ENCODE measurements around the gene ANKRD33B. TPM values are rescaled to one million over a fixed set of nuclear protein-coding genes. Genes with fewer than 3 reads are reported as not detected.

ANKRD33B gene
- polyA plus RNA-seq, 3 donors = 0.05 TPM; not detected in 2

DNA sequence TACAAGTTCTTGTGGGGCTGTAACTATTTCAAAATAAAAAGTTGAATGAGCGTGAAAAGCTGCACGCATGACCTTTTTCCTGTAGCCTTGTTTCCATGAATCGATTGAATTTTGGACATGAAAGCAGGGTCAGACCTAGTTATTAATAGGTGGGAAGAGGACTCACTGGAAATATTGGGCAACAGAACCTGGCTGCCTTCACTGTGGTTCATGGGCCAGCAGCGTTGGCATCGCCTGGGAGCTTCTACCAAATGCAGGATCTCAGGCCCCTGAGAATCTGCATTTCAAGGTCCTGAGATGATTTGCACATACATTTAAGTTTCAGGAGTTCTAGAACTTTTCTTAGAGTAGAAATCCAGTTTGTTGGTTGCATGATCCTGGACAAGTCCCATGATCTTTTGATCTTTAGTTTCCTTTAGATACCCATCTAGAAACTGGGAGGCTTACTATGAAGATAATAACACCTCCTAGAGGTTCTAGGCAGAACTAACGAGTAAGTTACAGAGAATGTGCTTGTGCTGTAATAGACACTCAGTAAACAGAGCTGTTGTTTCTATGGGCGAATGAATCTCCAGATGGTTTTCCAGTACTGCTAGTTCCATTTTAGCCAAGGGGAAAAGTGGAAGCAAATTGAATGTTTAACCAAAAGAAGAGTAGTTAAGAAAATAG is 12.4 kb downstream of the ANKRD33B start:
- H3K27ac Mint-ChIP-seq = peak overlapping the region in 1 of 7 donors; percentile 78
- 100% methylated on average over 1 of the region's 7 CpGs for WGBS (ENCODE audit: insufficient coverage)
- intact Hi-C loops (cut with micrococcal nuclease) = loop anchor here in 1 of 2 donors (5.0 kb wide), 1 partner anchor 51 kb away; no protein-coding TSS in a partner anchor

DNA sequence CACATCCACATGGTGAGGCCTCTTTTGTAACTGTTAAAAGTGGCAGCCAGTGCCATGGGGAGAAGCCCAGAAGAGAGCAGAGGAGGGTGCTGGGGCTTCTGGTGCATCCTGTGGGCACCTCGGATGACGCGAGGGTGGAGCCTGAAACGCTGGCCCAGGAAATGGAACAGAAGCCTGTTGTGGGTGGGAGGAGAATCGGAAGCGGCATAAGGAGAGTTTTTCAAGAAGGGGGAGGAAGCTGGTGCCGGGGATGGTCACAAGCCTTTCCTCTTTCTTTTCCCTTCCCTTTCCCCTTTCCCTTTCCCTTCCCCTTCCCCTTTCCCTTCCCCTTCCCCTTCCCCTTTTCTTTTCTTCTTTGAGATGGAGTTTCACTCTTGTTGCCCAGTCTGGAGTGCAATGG is 12.9 kb downstream of the ANKRD33B start:
- no peaks in the 10 kb centered on the region for H4K20me1 ChIP-seq (ENCODE audit: insufficient read depth, low read length)
- TF ChIP-seq, protein P1, sequence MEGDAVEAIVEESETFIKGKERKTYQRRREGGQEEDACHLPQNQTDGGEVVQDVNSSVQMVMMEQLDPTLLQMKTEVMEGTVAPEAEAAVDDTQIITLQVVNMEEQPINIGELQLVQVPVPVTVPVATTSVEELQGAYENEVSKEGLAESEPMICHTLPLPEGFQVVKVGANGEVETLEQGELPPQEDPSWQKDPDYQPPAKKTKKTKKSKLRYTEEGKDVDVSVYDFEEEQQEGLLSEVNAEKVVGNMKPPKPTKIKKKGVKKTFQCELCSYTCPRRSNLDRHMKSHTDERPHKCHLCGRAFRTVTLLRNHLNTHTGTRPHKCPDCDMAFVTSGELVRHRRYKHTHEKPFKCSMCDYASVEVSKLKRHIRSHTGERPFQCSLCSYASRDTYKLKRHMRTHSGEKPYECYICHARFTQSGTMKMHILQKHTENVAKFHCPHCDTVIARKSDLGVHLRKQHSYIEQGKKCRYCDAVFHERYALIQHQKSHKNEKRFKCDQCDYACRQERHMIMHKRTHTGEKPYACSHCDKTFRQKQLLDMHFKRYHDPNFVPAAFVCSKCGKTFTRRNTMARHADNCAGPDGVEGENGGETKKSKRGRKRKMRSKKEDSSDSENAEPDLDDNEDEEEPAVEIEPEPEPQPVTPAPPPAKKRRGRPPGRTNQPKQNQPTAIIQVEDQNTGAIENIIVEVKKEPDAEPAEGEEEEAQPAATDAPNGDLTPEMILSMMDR (IDR thresholded peaks at IDR 0.05) = no peak
- H3K27ac ChIP-seq (ENCODE audit: low read depth in 1 of 2, low read length in 2 of 2) = no peak overlapping the region
- intact Hi-C loops (cut with micrococcal nuclease) = loop anchor here in 1 of 2 donors (5.0 kb wide), 1 partner anchor 51 kb away; no protein-coding TSS in a partner anchor
- H3K4me2 ChIP-seq (replicated peaks; ENCODE audit: extremely low read depth, low read length, poor library complexity, severe bottlenecking) = no peak overlapping the region
- Mint-ChIP-seq H3K36me3 (peaks cover 0 to 6% of the 10 kb centered on the region in 2 donors), H3K9me3 (peaks cover 0 to 9% (median 2%) of the 10 kb centered on the region in 7 donors), H3K27ac (peak overlapping the region in 2 of 7 donors; percentile 40 to 78), H3K27me3 (ENCODE audit: low read depth in 3 of 3) (peaks cover 0 to 2% (median 1%) of the 10 kb centered on the region in 3 donors), H3K4me1 (peaks cover 53% of the 10 kb centered on the region), H3K4me3 (no peak overlapping the region)
- peaks cover 0 to 3% of the 10 kb centered on the region in 2 donors for H3K9me3 ChIP-seq (replicated peaks in 1 of 2; ENCODE audit: control insufficient read depth in 1 of 2, insufficient read depth in 1 of 2, low read length in 2 of 2)
- H3K4me3 ChIP-seq (replicated peaks in 1 of 3; ENCODE audit: low read depth in 2 of 3, low read length in 3 of 3) = no peak overlapping the region
- peaks cover 12% of the 10 kb centered on the region for H3K79me2 ChIP-seq (ENCODE audit: insufficient read depth, low read length)
- no peaks in the 10 kb centered on the region for H3K36me3 ChIP-seq (replicated peaks in 1 of 2; ENCODE audit: control insufficient read depth in 1 of 2, insufficient read depth in 2 of 2, low read length in 2 of 2)
- no peaks in the 10 kb centered on the region for H3K27me3 ChIP-seq (ENCODE audit: control insufficient read depth in 2 of 2, insufficient read depth in 2 of 2, low read length in 2 of 2)
- peak in 2 of 3 donors; percentile 34 to 64 for DNase-seq
- WGBS (ENCODE audit: insufficient coverage) = 18% methylated on average over 3 of the region's 7 CpGs
- H3K9ac ChIP-seq (ENCODE audit: insufficient read depth, low read length, poor library complexity, severe bottlenecking) = no peak overlapping the region
- H3K4me1 ChIP-seq (ENCODE audit: control insufficient read depth in 1 of 2, insufficient read depth in 2 of 2, low read length in 2 of 2) = peaks cover 20 to 34% of the 10 kb centered on the region in 2 donors
- no peak overlapping the region for H2AFZ ChIP-seq (ENCODE audit: insufficient read depth, low read depth, low read length, poor library complexity, severe bottlenecking)

More for the DNA sequence above, 12.4 kb downstream of the ANKRD33B start:
- Histone ChIP-seq H3K79me2 (ENCODE audit: insufficient read depth, low read length) (peaks cover 12% of the 10 kb centered on the region), H2AFZ (ENCODE audit: insufficient read depth, low read depth, low read length, poor library complexity, severe bottlenecking) (no peak overlapping the region), H3K9ac (ENCODE audit: insufficient read depth, low read length, poor library complexity, severe bottlenecking) (no peak overlapping the region), H3K36me3 (replicated peaks in 1 of 2; ENCODE audit: control insufficient read depth in 1 of 2, insufficient read depth in 2 of 2, low read length in 2 of 2) (no peaks in the 10 kb centered on the region), H3K4me2 (replicated peaks; ENCODE audit: extremely low read depth, low read length, poor library complexity, severe bottlenecking) (no peak overlapping the region), H3K27me3 (ENCODE audit: control insufficient read depth in 2 of 2, insufficient read depth in 2 of 2, low read length in 2 of 2) (no peaks in the 10 kb centered on the region), H3K4me3 (replicated peaks in 1 of 3; ENCODE audit: low read depth in 2 of 3, low read length in 3 of 3) (no peak overlapping the region), H3K4me1 (ENCODE audit: control insufficient read depth in 1 of 2, insufficient read depth in 2 of 2, low read length in 2 of 2) (peaks cover 19 to 34% of the 10 kb centered on the region in 2 donors), H3K9me3 (replicated peaks in 1 of 2; ENCODE audit: control insufficient read depth in 1 of 2, insufficient read depth in 1 of 2, low read length in 2 of 2) (peaks cover 0 to 3% of the 10 kb centered on the region in 2 donors), H4K20me1 (ENCODE audit: insufficient read depth, low read length) (no peaks in the 10 kb centered on the region), H3K27ac (ENCODE audit: low read depth in 1 of 2, low read length in 2 of 2) (no peak overlapping the region)
- Mint-ChIP-seq H3K9me3 (peaks cover 0 to 9% (median 2%) of the 10 kb centered on the region in 7 donors), H3K27me3 (ENCODE audit: low read depth in 3 of 3) (peaks cover 0 to 4% (median 2%) of the 10 kb centered on the region in 3 donors), H3K4me1 (peaks cover 49% of the 10 kb centered on the region), H3K4me3 (no peak overlapping the region), H3K36me3 (peaks cover 0 to 6% of the 10 kb centered on the region in 2 donors)
- TF ChIP-seq, protein P1 (IDR thresholded peaks at IDR 0.05) = no peak
- no peak for DNase-seq

All from CD14-positive monocyte (primary cell).